Loucy (cell line): ENCODE data around the gene WDR48.

ENCODE experiments used
- EZH2phosphoT487 ChIP-seq: fragments of 200-600 bp; IDR thresholded peaks from 2 replicates; pipeline ENCODE4 v1.6.1; 2018; ENCODE audit warnings: antibody characterized with exemption, mild to moderate bottlenecking, moderate library complexity, borderline replicate concordance
- TF ChIP-seq, protein P1 (sequence below): fragments of 200-600 bp; sonication (generic); conservative IDR thresholded peaks from 2 replicates; pipeline ENCODE4 v1.5.1; 2014; ENCODE audit warnings: mild to moderate bottlenecking, antibody characterized with exemption, low read length

DNA sequence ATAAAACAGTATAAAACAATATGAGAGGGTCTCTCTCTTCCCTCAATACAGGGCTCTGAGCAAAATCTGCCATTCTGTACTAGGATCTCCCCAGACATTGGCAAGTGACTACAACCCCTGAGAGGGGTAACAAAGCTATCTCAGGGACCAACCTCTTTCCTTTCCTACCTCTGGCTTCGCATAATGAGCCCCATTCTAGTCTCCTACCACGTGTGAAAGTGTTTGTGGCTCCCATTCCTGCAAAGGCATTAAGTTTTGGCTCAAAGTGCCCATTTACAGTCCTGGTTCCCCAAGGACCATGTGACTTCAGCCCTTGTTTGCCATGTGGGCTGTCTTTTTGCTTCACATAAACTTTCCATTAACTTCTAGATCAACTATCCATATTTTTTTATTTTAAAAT is 46.5 kb upstream of the WDR48 start:
- TF ChIP-seq, protein P1, sequence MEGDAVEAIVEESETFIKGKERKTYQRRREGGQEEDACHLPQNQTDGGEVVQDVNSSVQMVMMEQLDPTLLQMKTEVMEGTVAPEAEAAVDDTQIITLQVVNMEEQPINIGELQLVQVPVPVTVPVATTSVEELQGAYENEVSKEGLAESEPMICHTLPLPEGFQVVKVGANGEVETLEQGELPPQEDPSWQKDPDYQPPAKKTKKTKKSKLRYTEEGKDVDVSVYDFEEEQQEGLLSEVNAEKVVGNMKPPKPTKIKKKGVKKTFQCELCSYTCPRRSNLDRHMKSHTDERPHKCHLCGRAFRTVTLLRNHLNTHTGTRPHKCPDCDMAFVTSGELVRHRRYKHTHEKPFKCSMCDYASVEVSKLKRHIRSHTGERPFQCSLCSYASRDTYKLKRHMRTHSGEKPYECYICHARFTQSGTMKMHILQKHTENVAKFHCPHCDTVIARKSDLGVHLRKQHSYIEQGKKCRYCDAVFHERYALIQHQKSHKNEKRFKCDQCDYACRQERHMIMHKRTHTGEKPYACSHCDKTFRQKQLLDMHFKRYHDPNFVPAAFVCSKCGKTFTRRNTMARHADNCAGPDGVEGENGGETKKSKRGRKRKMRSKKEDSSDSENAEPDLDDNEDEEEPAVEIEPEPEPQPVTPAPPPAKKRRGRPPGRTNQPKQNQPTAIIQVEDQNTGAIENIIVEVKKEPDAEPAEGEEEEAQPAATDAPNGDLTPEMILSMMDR: no peak
- TF ChIP-seq EZH2phosphoT487: no peak
